ENCODE data around the gene PLA2G4A.

DNA sequence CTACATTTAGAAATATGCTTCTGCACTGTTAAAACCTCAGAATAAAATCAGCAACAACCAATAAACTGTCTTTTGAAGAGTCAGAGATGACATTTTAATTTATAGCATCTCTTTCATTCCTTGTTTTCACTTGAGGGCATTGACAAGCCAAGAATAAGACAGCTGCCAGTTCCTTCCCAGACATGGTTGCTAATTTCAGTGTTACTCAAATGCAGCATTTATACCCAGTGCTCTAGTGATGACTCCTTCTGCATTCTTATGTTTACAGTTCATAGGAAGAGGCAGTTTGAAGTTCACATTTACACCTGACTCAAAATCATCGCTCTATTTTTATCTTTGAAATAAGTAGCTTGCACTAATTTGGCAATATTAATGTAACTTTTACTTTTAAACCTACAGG, 44.9 kb downstream of the PLA2G4A start:
- TF ChIP-seq TCF7L2 (IDR thresholded peaks at IDR 0.05; ENCODE audit: low read depth, low read length) (no peak), POLR2AphosphoS5 (IDR thresholded peaks at IDR 0.05; ENCODE audit: low read depth, low read length) (no peak)
- TF ChIP-seq, protein P1, sequence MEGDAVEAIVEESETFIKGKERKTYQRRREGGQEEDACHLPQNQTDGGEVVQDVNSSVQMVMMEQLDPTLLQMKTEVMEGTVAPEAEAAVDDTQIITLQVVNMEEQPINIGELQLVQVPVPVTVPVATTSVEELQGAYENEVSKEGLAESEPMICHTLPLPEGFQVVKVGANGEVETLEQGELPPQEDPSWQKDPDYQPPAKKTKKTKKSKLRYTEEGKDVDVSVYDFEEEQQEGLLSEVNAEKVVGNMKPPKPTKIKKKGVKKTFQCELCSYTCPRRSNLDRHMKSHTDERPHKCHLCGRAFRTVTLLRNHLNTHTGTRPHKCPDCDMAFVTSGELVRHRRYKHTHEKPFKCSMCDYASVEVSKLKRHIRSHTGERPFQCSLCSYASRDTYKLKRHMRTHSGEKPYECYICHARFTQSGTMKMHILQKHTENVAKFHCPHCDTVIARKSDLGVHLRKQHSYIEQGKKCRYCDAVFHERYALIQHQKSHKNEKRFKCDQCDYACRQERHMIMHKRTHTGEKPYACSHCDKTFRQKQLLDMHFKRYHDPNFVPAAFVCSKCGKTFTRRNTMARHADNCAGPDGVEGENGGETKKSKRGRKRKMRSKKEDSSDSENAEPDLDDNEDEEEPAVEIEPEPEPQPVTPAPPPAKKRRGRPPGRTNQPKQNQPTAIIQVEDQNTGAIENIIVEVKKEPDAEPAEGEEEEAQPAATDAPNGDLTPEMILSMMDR (IDR thresholded peaks at IDR 0.05), result no peak
